CD1c-positive myeloid dendritic cell (primary cell): ENCODE data around the gene CHMP6.

Experiments used
- DNase-seq: peaks from one replicate; pipeline ENCODE4 v3.0.0-alpha.2; 2016; ENCODE audit errors: extremely low spot score

CHMP6 gene

DNA sequence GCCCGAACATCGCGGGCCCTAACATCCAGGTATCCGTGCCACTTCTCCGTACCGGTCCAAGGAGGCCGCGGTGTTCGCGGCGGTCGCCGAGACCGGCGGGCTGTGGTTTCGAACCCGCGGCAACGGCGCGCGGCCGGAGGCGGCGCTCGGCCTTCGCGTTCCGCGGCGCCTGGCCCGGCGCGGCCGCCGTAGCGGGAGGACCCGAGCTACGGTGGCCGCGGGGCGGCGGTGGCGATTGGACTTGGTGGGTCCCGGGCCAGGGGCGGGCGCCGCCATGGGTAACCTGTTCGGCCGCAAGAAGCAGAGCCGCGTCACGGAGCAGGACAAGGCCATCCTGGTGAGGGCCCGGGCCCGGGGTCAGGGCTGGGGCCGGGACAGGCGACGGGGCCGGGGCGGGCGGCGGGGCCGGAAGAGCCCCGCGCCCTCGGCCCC is at the start of gene CHMP6:
CHMP6 (plus strand) TSS at position 197 of the 432 bp plus-strand sequence; CDS start at position 275, 78 bp downstream.
- DNase-seq, result peak; percentile 85

DNA sequence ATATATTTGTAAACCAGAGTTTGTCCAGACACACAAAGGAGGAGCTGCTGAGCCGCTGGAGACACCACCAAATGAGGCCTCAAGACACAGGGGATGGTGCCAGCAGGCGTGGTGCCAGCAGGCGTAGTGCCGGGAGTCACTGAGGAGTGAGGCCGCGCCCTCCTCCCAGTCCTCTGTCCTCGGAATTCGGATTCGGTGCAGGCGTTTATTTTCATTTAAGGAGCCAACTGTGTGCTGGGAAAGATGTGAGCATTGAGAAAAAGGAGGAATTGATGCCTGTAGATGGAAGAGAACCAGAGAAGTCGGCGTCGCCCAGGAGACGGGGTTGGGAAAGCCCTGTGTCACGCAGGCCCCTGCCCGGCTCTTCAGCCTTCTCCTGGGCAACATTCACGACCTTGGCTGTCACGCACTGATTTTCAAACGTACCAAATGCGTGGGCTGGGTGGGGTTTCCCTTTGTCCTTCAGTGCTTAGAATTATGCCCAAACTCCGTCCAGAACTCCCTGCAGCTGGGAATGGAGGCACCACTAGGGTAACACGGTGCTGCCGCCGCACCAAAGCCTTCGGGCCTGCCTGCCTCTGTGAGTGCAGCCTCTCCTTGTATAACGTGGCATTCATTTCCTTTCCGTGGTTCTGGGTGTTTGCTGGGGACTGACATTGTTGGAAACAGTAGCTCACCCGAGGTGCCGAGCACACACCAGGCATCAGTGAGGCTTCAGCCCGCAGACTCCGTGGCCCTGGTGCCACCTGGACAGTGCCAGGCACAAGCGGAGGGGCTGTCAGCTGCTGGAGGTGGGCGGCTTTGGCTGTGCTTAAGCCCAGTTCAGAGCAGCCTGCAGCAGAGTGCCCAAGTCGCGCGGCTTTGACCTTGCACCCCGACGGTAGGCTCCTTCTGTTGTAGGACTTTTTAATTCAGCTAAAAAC is 49.0 kb upstream of the CHMP6 start:
- no peak for DNase-seq

DNA sequence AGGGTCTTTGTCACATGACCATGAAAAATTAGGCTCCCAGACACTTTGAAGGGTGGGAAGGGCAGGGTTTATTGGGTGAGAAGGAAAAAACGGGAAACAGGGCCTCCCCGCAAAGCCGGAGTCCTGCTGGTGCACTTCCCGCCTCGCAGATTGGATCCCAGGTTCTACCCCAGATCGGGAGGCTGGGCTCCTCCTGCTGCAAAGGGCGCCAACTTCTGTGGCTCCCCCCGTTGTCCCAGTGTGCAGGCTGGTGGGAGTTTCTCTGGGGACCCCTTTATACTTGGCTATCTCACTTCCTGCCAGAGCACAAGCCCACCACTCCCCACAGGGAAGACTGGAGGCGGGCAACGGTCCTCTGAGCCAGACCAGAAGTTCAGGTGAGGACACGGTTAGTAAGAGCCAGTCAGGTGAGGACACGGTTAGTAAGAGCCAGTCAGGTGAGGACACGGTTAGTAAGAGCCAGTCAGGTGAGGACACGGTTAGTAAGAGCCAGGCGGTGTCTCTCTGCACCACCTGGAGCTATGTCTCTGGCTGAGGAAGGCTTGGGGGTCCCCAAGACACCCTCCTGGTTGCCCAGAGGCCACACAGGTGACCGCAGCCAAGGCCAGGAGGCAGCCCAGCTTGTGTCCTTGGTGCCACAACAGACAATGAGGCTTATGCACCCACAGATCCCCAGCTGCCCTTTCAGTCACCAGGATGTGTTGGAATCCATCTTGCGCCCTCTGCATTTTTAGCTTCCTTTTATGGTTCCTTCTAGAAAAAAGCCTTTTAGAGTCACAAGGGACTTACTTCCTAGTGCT is 48.1 kb upstream of the CHMP6 start:
- DNase-seq, result no peak

DNA sequence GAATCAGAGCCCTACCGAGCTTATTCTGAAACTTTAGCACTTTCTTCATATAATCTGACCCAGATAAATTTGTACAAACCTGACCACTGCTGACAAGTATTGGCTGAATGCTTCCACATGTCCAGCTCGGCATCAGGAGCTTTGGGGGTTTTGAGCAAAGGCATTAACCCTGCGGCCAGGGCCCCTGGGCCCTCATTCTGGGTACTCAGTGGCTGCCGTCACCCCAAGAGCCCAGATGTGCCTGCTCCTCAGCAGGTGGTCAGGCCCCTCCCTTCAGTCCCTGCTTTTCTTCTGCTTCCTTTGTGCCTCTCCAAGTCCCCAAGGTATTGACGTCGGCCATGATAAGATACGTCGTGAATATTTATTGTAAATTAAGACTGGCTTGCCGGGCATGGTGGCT is 47.3 kb upstream of the CHMP6 start:
- DNase-seq, result no peak

DNA sequence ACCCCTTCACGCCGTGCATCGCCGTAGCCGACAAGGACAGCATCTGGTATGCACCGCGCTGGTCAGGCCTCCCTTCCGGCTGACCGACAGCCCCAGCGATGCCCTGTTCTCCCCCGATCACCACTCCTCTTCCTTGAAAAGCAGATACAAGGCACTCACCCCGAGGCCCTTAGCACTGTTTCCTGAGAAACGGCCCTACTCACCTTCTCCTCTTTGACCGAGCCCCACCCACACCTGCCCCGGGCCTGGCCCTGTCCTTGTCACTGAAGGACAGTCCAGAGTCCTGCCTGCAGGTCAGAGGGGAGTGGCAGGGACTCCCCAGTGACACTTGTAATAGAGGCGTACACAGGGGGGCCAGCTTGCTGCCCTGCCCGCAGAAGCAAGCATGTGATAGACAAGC is 45.9 kb upstream of the CHMP6 start:
- no peak for DNase-seq

DNA sequence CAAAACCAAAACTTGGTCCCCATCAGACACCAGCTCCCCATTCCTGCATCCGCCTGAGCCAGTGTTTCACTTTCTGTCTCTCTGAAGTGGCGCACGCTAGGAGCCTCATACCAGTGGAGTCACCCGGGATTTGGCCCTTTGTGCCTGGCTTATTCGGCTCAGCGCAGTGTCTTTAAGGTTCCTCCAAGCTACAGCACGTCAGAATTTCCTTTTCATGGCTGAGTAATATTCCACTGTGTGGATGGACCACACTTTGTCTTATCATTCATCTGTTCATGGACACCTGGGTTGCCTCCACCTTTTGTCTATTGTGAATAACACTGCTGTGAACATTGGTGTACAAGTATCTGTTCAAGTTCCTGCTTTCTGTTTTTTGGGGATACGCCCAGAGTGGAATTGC is 45.2 kb upstream of the CHMP6 start:
- DNase-seq, result no peak

DNA sequence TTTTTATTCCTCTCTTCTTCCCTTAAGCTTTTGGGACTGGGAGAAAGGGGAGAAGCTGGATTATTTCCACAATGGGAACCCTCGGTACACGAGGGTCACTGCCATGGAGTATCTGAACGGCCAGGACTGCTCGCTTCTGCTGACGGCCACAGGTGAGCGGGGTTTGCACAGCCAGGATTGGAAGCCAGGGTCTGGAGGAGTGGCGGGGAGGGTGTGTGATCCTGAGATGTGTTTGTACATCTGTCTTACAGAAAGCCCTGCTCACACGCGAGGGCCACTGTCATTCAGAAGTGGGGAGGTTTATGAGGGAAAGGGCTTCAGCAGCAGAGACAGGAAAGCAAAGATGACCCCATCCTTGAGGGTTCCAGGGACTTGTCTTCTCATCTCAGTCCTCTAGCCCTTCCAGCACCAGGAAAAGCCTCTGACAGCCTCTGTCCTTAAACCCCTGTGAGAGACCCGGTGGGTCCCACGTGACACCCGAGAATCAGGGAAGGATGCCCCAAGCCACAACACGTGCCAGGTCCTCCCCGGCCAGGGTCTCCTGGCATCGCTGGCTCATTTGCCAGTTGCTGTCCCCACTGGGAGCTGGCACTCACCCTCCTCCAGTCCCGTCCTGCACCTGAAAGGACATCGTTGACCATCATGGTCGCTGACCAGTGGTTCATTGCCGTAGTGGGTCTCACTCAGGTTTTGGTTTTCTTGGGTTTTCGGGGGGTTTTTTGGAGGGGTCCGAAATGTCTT is 44.3 kb upstream of the CHMP6 start:
- DNase-seq, result no peak

DNA sequence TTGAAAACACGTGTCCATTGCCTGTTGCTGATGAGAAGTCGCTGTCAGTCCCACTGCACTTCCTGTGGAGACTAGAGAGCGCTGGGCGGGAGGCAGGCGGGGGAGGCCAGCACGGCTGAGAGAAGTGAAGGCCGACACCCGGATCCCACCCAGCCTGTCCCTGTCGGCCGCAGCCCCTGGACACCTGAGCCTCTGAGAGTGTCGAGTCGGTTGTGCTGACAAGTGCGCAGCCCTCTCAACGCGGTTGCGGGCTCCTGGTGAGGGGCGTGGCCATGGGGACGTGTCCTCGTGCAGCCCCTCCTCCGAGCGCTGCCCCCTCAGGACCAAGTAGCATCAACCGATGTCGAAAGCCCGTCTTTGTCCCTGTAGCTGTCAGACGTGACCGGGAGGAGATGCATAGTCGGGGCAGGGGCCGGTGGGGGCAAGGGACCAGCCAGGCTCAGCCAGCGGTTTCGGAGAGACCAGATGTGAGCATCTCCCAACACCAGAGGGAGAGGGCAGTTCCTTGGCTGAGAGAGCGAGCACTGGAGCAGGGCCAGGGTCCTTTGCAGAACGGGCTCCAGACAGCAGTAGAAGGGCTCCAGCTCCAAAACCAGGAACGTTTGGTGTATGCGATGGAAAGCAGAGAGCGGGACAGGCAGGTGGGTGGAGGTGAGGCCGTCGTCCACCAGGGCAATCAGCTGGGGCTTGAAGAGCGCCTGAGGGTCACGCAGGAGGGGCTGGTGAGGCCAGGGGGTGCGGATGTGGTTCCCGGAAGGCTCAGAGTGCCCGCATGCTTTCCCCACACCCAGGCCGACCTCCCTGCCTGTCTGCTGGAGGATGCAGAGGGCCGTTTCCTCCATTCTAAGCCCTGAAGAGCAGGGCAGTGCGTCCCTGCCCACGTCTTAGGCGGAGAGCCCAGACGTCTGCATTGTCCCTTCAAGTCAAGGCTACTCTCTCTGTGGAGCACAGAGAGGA is 43.3 kb upstream of the CHMP6 start:
- no peak for DNase-seq

DNA sequence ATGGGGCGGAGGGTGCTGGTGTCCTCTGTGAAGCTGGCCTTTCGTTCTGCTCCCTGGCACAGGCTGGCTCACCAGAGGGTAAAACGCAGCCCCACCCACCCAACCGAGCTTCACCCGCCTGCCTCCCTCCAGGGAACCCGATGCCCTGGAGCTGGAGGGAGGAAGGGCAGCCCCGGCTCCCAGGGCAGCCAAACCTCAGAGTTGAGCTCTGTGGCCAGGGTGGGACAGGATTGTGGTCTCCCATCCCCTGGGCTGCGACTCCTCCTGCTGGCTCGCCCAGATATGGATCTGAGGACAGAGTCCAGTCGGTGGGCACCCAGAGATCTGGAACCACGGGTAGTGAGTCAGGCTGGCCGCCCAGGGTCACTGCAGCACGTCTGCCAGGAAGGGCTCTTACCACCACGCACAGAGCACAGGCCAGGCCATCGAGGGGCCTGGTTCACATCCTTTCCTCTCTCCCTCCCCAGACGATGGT is 42.6 kb upstream of the CHMP6 start:
- DNase-seq, result no peak

DNA sequence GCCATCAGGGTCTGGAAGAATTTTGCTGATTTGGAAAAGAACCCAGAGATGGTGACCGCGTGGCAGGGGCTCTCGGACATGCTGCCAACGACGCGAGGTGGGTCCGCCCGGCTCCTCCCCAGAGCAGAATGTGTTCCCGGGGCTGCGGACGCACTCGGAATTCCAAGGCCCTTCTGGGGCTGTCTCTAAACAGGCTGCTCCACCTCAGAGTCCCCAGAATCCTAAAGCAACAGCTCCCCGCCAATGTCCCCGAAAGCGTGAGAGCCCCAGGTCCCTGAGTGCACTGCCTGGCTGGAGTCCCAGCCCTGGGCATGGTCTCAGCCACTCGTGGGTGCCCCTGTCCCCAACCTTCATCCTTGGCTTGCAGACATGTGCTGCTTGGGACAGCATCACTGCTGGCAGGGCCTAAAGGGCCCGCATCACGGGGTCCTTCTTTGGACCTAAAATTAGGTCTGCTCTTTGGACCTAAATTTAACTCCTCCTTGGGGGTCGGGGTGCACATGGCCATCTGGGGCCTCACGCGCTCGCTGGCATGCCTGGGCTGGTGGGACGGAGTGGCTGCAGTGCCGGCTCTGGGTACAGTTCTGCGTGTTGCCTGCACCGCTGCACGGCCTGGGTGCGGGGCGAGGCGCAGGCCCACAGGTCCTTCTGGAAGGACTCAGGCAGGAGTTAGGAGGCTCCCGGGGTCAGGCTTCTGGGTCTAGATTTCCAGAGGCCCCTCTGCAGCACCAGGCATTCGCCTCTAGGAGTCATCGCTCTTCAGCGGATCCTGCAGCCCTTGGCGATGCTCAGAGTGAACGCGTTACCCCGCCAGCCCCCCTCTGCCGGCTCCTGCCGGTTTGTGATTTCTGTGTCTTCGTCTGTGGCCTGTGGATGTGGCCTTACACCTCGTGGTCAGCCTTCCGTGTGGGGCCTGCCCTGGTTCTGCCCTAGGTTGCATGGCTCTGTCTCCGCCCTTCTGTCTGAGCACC is 41.9 kb upstream of the CHMP6 start:
- no peak for DNase-seq

DNA sequence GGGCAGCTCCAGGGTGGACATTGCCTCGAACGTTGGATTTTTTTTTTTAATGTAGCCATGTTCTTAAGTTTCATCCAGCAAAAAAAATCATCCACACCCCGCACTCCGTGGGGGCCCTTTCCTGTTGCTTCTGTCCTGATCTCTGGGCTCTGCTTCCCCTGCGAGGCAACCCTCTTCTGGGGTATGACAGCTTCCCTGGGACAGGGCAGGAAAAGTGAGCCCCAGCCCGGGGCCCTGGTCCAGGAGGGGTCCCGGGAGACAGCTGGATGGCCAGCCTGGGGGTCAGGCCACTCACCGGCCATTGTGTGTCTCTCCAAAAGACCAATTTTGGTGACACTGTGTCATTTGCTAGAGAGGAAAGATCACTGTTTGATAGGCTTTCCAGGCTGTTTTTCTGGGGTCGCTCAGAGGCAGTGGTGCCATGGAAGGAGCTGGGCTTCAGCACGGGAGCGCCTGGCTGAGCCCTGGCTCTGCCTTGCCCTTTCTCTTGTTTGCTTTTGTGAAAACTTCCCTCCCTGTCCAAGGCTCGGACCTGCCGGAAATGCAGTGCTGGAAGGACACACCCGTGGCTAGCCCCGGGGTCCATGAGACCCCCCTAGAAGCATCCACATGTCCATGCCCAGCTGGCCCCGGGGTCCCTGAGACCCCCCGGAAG is 41.0 kb upstream of the CHMP6 start:
- DNase-seq, result no peak

DNA sequence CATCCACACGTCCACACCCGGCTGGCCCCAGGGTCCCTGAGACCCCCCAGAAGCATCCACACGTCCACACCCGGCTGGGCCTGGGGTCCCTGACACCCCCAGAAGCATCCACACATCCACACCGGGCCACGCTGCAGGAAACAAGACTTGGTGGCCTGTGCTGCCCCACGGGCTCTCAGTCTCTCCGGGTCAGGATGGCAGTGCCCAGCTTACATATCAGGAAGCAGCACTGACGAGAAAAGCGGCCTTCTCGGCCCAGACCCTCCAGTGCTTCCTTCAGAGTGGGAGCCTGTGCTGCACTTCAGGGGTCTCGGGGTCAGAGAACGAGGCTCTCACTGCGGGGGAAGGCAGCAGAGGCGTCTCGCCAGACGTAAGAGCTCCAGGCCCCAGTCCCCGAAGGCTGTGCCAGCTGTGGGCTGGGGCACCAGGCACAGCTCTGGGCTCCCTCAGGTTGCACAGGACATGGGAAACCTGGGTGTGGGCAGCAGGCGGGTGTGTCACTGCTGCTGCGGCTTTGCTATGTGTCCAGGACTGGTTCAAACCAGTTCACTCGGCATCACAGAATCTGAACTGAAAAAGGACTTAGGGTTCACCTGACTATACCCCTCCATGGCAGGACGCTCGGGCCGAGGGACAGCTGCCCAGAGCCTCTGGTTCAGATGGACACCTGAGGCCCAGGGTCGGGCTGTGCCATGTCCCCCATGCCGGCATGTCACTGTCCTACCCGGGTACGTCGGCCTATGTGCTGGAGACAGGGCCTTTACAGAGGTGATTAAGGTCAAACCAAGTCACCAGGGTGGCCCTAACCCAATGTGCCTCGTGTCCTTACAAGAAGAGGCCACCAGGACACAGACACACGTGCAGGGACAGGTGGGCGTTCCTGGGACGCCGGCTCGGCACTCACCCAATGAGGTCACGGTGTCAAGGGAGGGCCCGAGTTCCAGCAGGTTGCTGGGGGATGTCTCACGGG is 40.2 kb upstream of the CHMP6 start:
- DNase-seq, result no peak

DNA sequence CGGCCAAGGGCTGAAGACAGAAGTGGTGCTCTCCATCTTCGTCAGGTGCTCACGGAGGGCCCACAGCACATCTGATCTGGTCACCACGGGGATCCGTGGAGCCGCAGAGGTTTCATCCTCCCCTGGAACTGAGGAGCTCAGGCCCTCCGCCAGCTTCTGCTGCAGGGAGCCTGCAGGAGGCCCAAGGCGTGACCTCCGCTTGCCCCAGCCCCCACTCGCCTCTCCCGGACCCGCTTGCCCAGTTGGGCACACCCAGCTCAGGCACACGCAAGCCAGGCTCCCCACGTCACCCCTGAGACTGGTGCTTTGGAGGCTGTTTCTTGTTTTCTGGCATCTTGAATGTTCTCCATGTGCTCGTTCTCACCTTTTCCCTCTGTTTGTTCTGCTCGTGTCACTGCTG is 39.4 kb upstream of the CHMP6 start:
- no peak for DNase-seq

DNA sequence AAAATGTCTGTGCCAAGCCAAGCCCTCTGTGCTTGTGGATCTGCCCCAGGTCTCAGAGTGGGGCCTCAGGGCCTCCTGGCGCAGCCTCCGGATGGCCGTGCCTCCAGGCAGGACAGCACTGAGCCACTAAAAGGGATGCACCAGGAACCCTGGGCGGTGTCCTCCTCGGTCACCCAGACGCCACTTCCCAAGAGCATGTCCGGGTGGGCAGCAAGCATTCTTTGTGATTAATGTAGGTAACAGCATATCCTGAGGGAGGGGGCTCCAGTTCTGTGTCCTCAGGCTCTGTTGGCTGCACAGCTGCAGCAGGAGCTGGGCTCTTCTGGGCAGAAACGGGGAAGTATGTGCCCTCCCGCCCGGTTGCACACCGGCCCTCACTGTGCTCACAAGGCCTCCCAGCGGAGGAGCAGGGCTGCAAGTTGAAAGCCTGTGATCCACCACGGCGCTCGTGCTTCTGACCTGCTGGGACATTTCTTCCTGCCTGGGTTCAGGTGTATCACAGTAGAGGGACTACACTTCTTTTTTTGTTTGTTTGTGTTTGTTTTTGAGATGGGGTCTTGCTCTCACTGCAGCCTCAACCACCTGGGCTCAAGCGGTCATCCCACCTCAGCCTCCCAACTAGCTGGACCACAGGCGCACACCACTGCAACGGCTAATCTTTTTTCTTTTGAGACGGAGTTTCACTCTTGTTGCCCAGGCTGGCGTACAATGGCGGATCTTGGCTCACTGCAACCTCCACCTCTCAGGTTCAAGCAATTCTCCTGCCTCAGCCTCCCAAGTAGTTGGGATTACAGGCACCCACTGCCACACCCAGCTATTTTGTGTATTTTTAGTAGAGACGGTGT is 37.9 kb upstream of the CHMP6 start:
- no peak for DNase-seq

DNA sequence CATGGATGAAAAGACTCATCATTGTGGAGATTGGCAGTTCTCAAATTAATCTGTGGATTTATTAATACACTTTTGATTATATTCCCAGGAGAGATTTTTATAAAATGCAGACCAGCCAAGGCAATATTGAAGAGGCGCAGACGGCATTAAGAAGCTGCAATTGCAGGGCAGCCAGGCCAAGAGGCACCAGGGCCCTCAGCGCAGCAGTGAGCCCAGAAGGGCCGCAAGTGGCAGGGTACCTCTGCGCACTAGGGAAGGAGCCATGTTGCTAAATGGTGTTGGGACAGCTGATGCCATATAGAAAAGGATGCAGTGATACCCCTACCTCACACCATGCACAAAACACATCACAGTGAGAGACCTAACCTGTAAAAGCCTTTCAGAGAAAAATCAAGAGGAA is 36.6 kb upstream of the CHMP6 start:
- no peak for DNase-seq

DNA sequence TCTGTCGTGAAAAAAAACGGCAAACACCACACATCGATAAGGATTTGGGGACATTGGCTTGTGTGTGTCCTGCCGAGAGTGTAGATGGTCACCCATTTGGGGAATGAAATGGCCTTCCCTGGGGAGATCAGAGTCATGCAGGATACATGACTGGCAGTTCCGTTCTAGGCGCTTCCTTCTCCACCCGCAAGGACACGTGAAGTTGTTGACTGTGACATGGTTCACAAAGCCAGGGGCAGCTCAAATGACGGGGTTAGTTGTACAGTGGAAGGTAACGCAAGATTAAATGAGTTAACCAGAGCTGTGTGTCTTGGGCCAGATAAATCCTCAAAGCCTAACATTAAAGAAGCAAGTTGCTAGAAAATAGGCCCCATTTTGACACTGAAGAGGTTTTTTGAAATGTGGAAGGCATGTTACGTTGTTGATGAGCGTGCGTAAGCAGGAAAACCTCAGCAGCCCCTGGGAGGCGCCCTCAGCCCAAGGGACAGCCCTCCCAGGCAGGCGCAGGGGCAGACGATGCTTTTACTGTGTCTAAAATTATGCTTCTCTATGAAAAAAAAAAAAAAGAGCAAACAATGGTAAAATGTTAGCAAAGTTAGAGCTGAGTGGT is 35.9 kb upstream of the CHMP6 start:
- DNase-seq, result no peak
